ENCODE results near the gene MFSD2A. TPM values are rescaled to one million over a fixed set of nuclear protein-coding genes. Genes with fewer than 3 reads are reported as not detected.

MFSD2A gene
- total RNA-seq, 1 experiment from 2014 or later = 19.9 TPM

GRCh38 chr1:39926343-39926793, 28.6 kb upstream of the MFSD2A start:
- H3K27me3 ChIP-seq (ENCODE audit: insufficient read depth, low read length) = no peaks in the 10 kb centered on the region
- no peak overlapping the region for H2BK5ac ChIP-seq (ENCODE audit: insufficient read length, low read length)
- peaks cover 6% of the 10 kb centered on the region; the same call in 1 of the 2 replicates for H3K4me1 ChIP-seq (ENCODE audit: insufficient read depth, low read length)
- H2AFZ ChIP-seq (ENCODE audit: low read length) = no peak overlapping the region
- peak overlapping the region in 1 of 3 experiments; percentile 49; a peak in 2 of 7 replicates for H3K27ac Mint-ChIP-seq
- no peaks in the 10 kb centered on the region for H3K79me2 ChIP-seq (ENCODE audit: insufficient read depth, low read length)
- H3K27me3 Mint-ChIP-seq (ENCODE audit: low read depth) = peaks cover 41% of the 10 kb centered on the region
- H3K4me1 Mint-ChIP-seq = peaks cover 24 to 27% of the 10 kb centered on the region in 2 experiments
- no peak overlapping the region for H4K8ac ChIP-seq (replicated peaks; ENCODE audit: insufficient read length, low read depth, low read length)
- no peak overlapping the region for H2BK12ac ChIP-seq (ENCODE audit: insufficient read length, low read depth, low read length)
- peak overlapping the region in 1 of 2 experiments; percentile 9; a peak in 1 of 5 replicates for H3K4me3 Mint-ChIP-seq
- peaks cover 0 to 3% of the 10 kb centered on the region in 2 experiments; a peak in 1 of 5 replicates for H3K9me3 Mint-ChIP-seq
- H3K4me2 ChIP-seq (ENCODE audit: insufficient read depth, insufficient read length, low read length) = no peak overlapping the region
- no peak for TF ChIP-seq CTCF (conservative IDR thresholded peaks at IDR 0.05)
- no peak overlapping the region for H3K9ac ChIP-seq (ENCODE audit: extremely low read depth, insufficient read length, low read length)
- no peak for DNase-seq
- WGBS (ENCODE audit: extremely low coverage, insufficient read length, low lambda C conversion rate) = no CpG with 5 or more reads among the region's 6 CpGs
- no peak overlapping the region for H3K27ac ChIP-seq (ENCODE audit: insufficient read length, low read depth, low read length)
- H2BK20ac ChIP-seq (ENCODE audit: low read depth, low read length, poor library complexity, severe bottlenecking) = no peak overlapping the region
- H4K91ac ChIP-seq (ENCODE audit: insufficient read length, low read depth, low read length) = no peak overlapping the region
- H2AK5ac ChIP-seq (ENCODE audit: insufficient read length, low read length) = no peak overlapping the region
- H4K20me1 ChIP-seq (ENCODE audit: control insufficient read depth, insufficient read depth, insufficient read length) = no peaks in the 10 kb centered on the region
- no peak overlapping the region; the same call in 1 of the 2 replicates for H3K14ac ChIP-seq (ENCODE audit: insufficient read depth, low read length)
- no peak overlapping the region for H3K4ac ChIP-seq (ENCODE audit: low read depth, low read length)
- no peaks in the 10 kb centered on the region for H3K9me3 ChIP-seq (ENCODE audit: control insufficient read depth, low read depth, low read length)
- H3K79me1 ChIP-seq (ENCODE audit: insufficient read depth, low read depth, low read length, poor library complexity, severe bottlenecking) = no peaks in the 10 kb centered on the region
- no peak overlapping the region for H4K5ac ChIP-seq (ENCODE audit: insufficient read length, low read depth, low read length)
- H3K23ac ChIP-seq (ENCODE audit: insufficient read length, low read depth, low read length) = no peak overlapping the region
- H3K23me2 ChIP-seq (ENCODE audit: insufficient read length, low read depth, low read length, poor library complexity, severe bottlenecking) = peaks cover 2% of the 10 kb centered on the region
- H3K18ac ChIP-seq (ENCODE audit: insufficient read length, low read depth, low read length) = no peak overlapping the region
- 0 out of 7 replicates have a peak, but pooled peaks cover 0 to 1% (median 0%) of the 10 kb centered on the region in 3 experiments for H3K36me3 Mint-ChIP-seq (ENCODE audit: insufficient read depth in 1 of 3, low read depth in 3 of 3)
- no peak overlapping the region for H3K56ac ChIP-seq (ENCODE audit: insufficient read length, low read depth, low read length)
- H3T11ph ChIP-seq (ENCODE audit: low read length) = no peak overlapping the region
- H2BK120ac ChIP-seq (ENCODE audit: low read depth, low read length, poor library complexity, severe bottlenecking) = no peak overlapping the region
- H2BK15ac ChIP-seq (ENCODE audit: low read depth, low read length) = no peak overlapping the region

All from H9 (cell line).